WTC11 (cell line): ENCODE results near the gene SH3BP4. TPM values are rescaled to one million over a fixed set of nuclear protein-coding genes. Genes with fewer than 3 reads are reported as not detected.

Experiments used
- ATAC-seq: fragments of 200-7000 bp; cut with Tn5 transposase; 2 replicates; pipeline ENCODE4 v1.10.0; 2021; ENCODE audit warnings: mild to moderate bottlenecking, moderate library complexity
- CTCF ChIA-PET: fragments of 300-600 bp; sonication (Branson Sonifier 250); formaldehyde crosslinking; loops from one replicate; lab custom pipeline; 2021; ENCODE audit warnings: antibody characterized with exemption; lab: Charles Lee
- POLR2A ChIA-PET: fragments of 350-600 bp; sonication (Branson Sonifier 250); formaldehyde crosslinking; loops from one replicate; lab custom pipeline; 2021; ENCODE audit warnings: antibody characterized with exemption; lab: Charles Lee
- DNase-seq: peaks from one replicate; pipeline ENCODE4 v3.0.0; 2021; ENCODE audit warnings: low spot score
- H3K27ac Mint-ChIP-seq: 2 replicates; pipeline ENCODE4 v1.8.0; 2021; ENCODE audit warnings: mixed read lengths
- H3K27me3 Mint-ChIP-seq: 2 replicates; pipeline ENCODE4 v1.8.0; 2021; ENCODE audit warnings: low read depth, mild to moderate bottlenecking, moderate library complexity, mixed read lengths
- H3K36me3 Mint-ChIP-seq: 2 replicates; pipeline ENCODE4 v1.8.0; 2021; ENCODE audit warnings: mixed read lengths
- H3K4me1 Mint-ChIP-seq: 2 replicates; pipeline ENCODE4 v1.8.0; 2022; ENCODE audit warnings: mixed read lengths
- H3K4me3 Mint-ChIP-seq: 2 replicates; pipeline ENCODE4 v1.8.0; 2021; ENCODE audit warnings: mild to moderate bottlenecking, moderate library complexity, mixed read lengths
- H3K9me3 Mint-ChIP-seq: 2 replicates; pipeline ENCODE4 v1.8.0; 2021; ENCODE audit warnings: mixed read lengths
- AFF4 ChIP-seq: sonication (generic); formaldehyde crosslinking; IDR thresholded peaks from 2 replicates; pipeline ENCODE4 v1.8.1; 2023; ENCODE audit warnings: mild to moderate bottlenecking, missing genetic modification reagents, borderline replicate concordance
- ATF1 ChIP-seq: sonication (generic); formaldehyde crosslinking; IDR thresholded peaks from 2 replicates; pipeline ENCODE4 v1.8.1; 2023; ENCODE audit warnings: mild to moderate bottlenecking, moderate library complexity, missing genetic modification reagents
- CBFB ChIP-seq: sonication (generic); formaldehyde crosslinking; IDR thresholded peaks from 2 replicates; pipeline ENCODE4 v1.8.1; 2022; ENCODE audit warnings: mild to moderate bottlenecking, low read depth, missing genetic modification reagents
- CDX4 ChIP-seq: fragments of 250-450 bp; sonication (Bioruptor Pico); IDR thresholded peaks from 2 replicates; pipeline ENCODE4 v1.9.0; 2021; ENCODE audit warnings: moderate library complexity, mild to moderate bottlenecking, inconsistent platforms, borderline replicate concordance
- EMX1 ChIP-seq: fragments of 250-450 bp; sonication (Bioruptor Pico); IDR thresholded peaks from 2 replicates; pipeline ENCODE4 v1.8.0; 2021; ENCODE audit warnings: mild to moderate bottlenecking
- ESRRA ChIP-seq: sonication (generic); formaldehyde crosslinking; IDR thresholded peaks from 2 replicates; pipeline ENCODE4 v1.8.1; 2022; ENCODE audit warnings: mild to moderate bottlenecking, missing genetic modification reagents, borderline replicate concordance
- GTF2I ChIP-seq: fragments of 250-450 bp; sonication (Bioruptor Pico); conservative IDR thresholded peaks from 2 replicates; pipeline ENCODE4 v1.4.0; 2021; ENCODE audit warnings: mild to moderate bottlenecking
- IRF2 ChIP-seq: sonication (generic); formaldehyde crosslinking; IDR thresholded peaks from 2 replicates; pipeline ENCODE4 v1.8.0; 2022; ENCODE audit warnings: low read depth, missing genetic modification reagents, borderline replicate concordance
- JUN ChIP-seq: sonication (generic); formaldehyde crosslinking; IDR thresholded peaks from 2 replicates; pipeline ENCODE4 v1.8.0; 2023; ENCODE audit warnings: mild to moderate bottlenecking, missing genetic modification reagents
- MXD4 ChIP-seq: fragments of 250-450 bp; sonication (Bioruptor Pico); IDR thresholded peaks from 2 replicates; pipeline ENCODE4 v1.8.0; 2021; ENCODE audit warnings: mild to moderate bottlenecking, moderate library complexity, borderline replicate concordance
- NFATC4 ChIP-seq: fragments of 250-450 bp; sonication (Bioruptor Pico); IDR thresholded peaks from 2 replicates; pipeline ENCODE4 v1.9.0; 2021; ENCODE audit warnings: mild to moderate bottlenecking
- NFYB ChIP-seq: sonication (generic); formaldehyde crosslinking; conservative IDR thresholded peaks from 2 replicates; pipeline ENCODE4 v1.8.0; 2022; ENCODE audit warnings: low read depth, missing genetic modification reagents
- TCF7 ChIP-seq: sonication (generic); formaldehyde crosslinking; IDR thresholded peaks from 2 replicates; pipeline ENCODE4 v1.8.0; 2022; ENCODE audit warnings: mild to moderate bottlenecking, low read depth, missing genetic modification reagents, moderate library complexity
- TEAD1 ChIP-seq: sonication (generic); formaldehyde crosslinking; IDR thresholded peaks from 2 replicates; pipeline ENCODE4 v1.8.0; 2022; ENCODE audit warnings: mild to moderate bottlenecking, missing genetic modification reagents
- TEAD4 ChIP-seq: sonication (generic); formaldehyde crosslinking; IDR thresholded peaks from 2 replicates; pipeline ENCODE4 v1.8.0; 2022; ENCODE audit warnings: mild to moderate bottlenecking, missing genetic modification reagents
- TP53 ChIP-seq: sonication (generic); formaldehyde crosslinking; IDR thresholded peaks from 2 replicates; pipeline ENCODE4 v1.8.1; 2023; ENCODE audit warnings: mild to moderate bottlenecking, missing genetic modification reagents
- USF1 ChIP-seq: sonication (generic); formaldehyde crosslinking; IDR thresholded peaks from 2 replicates; pipeline ENCODE4 v1.8.0; 2022; ENCODE audit warnings: mild to moderate bottlenecking, missing genetic modification reagents
- ZNF219 ChIP-seq: sonication (generic); formaldehyde crosslinking; IDR thresholded peaks from 2 replicates; pipeline ENCODE4 v1.8.0; 2023; ENCODE audit warnings: missing genetic modification reagents, mild to moderate bottlenecking, borderline replicate concordance
- ZNF396 ChIP-seq: fragments of 250-450 bp; sonication (Bioruptor Pico); IDR thresholded peaks from 2 replicates; pipeline ENCODE4 v1.8.0; 2021; ENCODE audit warnings: mild to moderate bottlenecking, moderate library complexity, borderline replicate concordance
- ZNF425 ChIP-seq: fragments of 250-450 bp; sonication (Bioruptor Pico); conservative IDR thresholded peaks from 2 replicates; pipeline ENCODE4 v1.9.0; 2021; ENCODE audit warnings: mild to moderate bottlenecking
- total RNA-seq: library from RNA; stranded (reverse); gene quantifications from 3 replicates; pipeline ENCODE4 v1.2.3, GENCODE V29; 2021
- TF ChIP-seq, protein P1 (sequence below): sonication (generic); formaldehyde crosslinking; conservative IDR thresholded peaks from 2 replicates; pipeline ENCODE4 v1.8.1; 2023; ENCODE audit warnings: mild to moderate bottlenecking, low read depth, missing genetic modification reagents, moderate library complexity
- TF ChIP-seq, protein P2 (sequence below): sonication (generic); formaldehyde crosslinking; IDR thresholded peaks from 2 replicates; pipeline ENCODE4 v1.8.0; 2023; ENCODE audit warnings: missing genetic modification reagents

The SH3BP4 gene
- total RNA-seq, 1 experiment from 2014 or later, result 44.4 TPM

- Mint-ChIP-seq H3K4me1 (peaks cover 7% of the 10 kb centered on the region), H3K27ac (no peak overlapping the region), H3K4me3 (no peak overlapping the region), H3K36me3 (no peaks in the 10 kb centered on the region)
- TF ChIP-seq TP53 (CRISPR knock-in tag), result no peak
- TF ChIP-seq, protein P1, sequence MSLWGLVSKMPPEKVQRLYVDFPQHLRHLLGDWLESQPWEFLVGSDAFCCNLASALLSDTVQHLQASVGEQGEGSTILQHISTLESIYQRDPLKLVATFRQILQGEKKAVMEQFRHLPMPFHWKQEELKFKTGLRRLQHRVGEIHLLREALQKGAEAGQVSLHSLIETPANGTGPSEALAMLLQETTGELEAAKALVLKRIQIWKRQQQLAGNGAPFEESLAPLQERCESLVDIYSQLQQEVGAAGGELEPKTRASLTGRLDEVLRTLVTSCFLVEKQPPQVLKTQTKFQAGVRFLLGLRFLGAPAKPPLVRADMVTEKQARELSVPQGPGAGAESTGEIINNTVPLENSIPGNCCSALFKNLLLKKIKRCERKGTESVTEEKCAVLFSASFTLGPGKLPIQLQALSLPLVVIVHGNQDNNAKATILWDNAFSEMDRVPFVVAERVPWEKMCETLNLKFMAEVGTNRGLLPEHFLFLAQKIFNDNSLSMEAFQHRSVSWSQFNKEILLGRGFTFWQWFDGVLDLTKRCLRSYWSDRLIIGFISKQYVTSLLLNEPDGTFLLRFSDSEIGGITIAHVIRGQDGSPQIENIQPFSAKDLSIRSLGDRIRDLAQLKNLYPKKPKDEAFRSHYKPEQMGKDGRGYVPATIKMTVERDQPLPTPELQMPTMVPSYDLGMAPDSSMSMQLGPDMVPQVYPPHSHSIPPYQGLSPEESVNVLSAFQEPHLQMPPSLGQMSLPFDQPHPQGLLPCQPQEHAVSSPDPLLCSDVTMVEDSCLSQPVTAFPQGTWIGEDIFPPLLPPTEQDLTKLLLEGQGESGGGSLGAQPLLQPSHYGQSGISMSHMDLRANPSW (CRISPR knock-in tag), result no peak
- TF ChIP-seq IRF2, result no peak
- TF ChIP-seq, protein P2, sequence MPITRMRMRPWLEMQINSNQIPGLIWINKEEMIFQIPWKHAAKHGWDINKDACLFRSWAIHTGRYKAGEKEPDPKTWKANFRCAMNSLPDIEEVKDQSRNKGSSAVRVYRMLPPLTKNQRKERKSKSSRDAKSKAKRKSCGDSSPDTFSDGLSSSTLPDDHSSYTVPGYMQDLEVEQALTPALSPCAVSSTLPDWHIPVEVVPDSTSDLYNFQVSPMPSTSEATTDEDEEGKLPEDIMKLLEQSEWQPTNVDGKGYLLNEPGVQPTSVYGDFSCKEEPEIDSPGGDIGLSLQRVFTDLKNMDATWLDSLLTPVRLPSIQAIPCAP (CRISPR knock-in tag), result no peak
- TF ChIP-seq, all 79 proteins: peak for 0
- Mint-ChIP-seq H3K27me3 (no peaks in the 10 kb centered on the region), H3K9me3 (peaks cover 6% of the 10 kb centered on the region; the same call in 1 of the 2 replicates)
- ChIA-PET CTCF (interaction anchor here (0.7 kb wide), 1 partner anchor 56 kb away, joined by 3 read pairs; no protein-coding TSS in a partner anchor), POLR2A (no interaction called here)
- no peak for ATAC-seq
- DNase-seq, result no peak
These were observed 109.8 kb downstream of the SH3BP4 start for GRCh38 chr2:235061656-235062055.

DNA sequence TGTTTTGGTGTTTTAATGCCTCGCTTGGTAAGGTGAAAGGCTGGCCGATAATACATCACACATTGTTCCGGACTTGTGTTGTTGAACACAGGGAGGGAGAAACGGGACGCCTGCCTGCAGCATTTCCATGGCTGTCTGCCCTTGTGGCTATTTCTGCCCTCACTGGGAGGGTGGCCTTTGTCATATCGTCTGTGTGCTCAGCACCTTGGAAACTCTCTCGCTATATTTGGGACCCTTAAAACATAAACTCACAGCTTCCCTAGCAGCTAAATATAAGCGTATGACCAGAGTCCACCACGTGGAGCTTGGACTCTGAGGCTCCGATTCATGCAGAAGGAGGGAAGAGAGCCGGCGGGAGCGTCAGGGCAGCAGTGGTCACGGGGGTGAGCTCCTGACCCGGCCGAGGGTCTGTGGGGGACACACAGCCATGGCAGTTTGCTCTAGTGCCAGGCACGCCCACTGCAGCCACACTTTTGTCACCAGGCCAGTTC, 111.7 kb downstream of the SH3BP4 start:
- DNase-seq, result no peak
- H3K9me3 Mint-ChIP-seq, result no peaks in the 10 kb centered on the region
- TF ChIP-seq ZNF396, result no peak
- no peak for TF ChIP-seq MXD4
- no peak for TF ChIP-seq NFYB (CRISPR knock-in tag)
- no peak for TF ChIP-seq ZNF425 (CRISPR knock-in tag)
- TF ChIP-seq TCF7 (CRISPR knock-in tag), result no peak
- no peak for TF ChIP-seq CBFB
- no peak for TF ChIP-seq TEAD4
- no peak for TF ChIP-seq TEAD1 (CRISPR knock-in tag)
- H3K4me3 Mint-ChIP-seq, result no peak overlapping the region
- no peak overlapping the region for H3K27ac Mint-ChIP-seq
- H3K27me3 Mint-ChIP-seq, result no peaks in the 10 kb centered on the region
- CTCF ChIA-PET, result interaction anchor here (0.8 to 1.7 kb wide), 3 partner anchors 8 to 518 kb away, joined by 3 to 6 read pairs (median 4); no protein-coding TSS in a partner anchor
- POLR2A ChIA-PET, result interaction anchor here (0.6 kb wide), 2 partner anchors 9 to 892 kb away, joined by 3 read pairs; no protein-coding TSS in a partner anchor
- H3K36me3 Mint-ChIP-seq, result no peaks in the 10 kb centered on the region
- peaks cover 13% of the 10 kb centered on the region for H3K4me1 Mint-ChIP-seq
- no peak for ATAC-seq

GRCh38 chr2:235064976-235065375, 113.2 kb downstream of the SH3BP4 start:
- ATAC-seq (peak; percentile 27; the same call in 1 of the 2 replicates), DNase-seq (no peak)
- no peaks in the 10 kb centered on the region for H3K27me3 Mint-ChIP-seq
- H3K36me3 Mint-ChIP-seq, result no peaks in the 10 kb centered on the region
- POLR2A ChIA-PET, result no interaction called here
- peaks cover 23% of the 10 kb centered on the region for H3K4me1 Mint-ChIP-seq
- H3K27ac Mint-ChIP-seq, result no peak overlapping the region
- H3K4me3 Mint-ChIP-seq, result no peak overlapping the region
- CTCF ChIA-PET, result interaction anchor here (1.3 to 2.4 kb wide), 3 partner anchors 8 to 59 kb away, joined by 3 to 11 read pairs (median 4); no protein-coding TSS in a partner anchor
- H3K9me3 Mint-ChIP-seq, result no peaks in the 10 kb centered on the region
- TF ChIP-seq AFF4 (CRISPR knock-in tag) (no peak), ZNF219 (CRISPR knock-in tag) (no peak), USF1 (CRISPR knock-in tag) (no peak), EMX1 (no peak), TEAD1 (CRISPR knock-in tag) (no peak), ATF1 (CRISPR knock-in tag) (no peak), JUN (CRISPR knock-in tag) (no peak), GTF2I (CRISPR knock-in tag) (no peak), NFATC4 (CRISPR knock-in tag) (no peak), CDX4 (CRISPR knock-in tag) (no peak), ESRRA (CRISPR knock-in tag) (no peak)
